ENCODE results near the gene POLDIP2.
"Not testable (repeated sequence)": the region's sequence is repeated elsewhere in the genome, so short reads cannot be mapped to it uniquely, and the experiment has no call there.

Gene POLDIP2

DNA sequence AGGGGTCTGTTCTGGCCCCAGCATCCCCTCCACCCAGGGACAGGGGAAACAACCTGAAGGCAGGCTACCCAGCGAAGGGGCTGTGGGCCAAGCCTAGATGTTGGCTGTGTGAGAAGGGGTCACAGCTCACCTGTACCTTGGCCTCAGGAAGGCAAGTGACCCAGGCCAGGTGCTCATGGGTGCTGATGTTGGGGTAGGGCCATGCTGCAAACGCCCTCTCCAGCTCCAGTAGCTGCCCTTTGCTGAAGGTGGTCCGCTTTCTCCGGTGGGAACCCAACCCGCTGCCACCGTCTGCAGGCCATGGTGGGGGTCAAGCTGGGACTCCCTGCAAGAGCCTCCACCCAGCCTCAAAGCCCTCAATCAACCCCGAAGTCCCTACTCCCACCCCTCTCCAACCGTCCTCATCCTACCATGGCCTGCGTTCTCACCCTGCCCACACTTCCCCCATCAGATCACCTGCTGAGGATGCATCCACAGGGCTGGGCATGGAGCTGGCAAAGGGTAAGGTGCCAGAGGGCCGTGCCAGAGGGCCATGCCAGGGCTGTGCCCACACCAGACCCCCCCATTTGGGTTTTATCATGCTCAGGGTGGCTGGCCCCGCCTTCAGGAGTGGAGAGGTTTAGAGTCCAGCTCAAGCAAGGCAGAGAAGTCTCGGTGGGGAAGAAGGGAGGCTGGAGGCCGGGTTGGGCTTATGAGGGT, 7.5 kb upstream of the POLDIP2 start, which contains the start of gene SEBOX:
Gene SEBOX, minus strand, starts transcription at position 535 of the 699 bp plus-strand sequence. Its CDS starts 48 bp downstream, at position 487.
- no peak for DNase-seq

DNA sequence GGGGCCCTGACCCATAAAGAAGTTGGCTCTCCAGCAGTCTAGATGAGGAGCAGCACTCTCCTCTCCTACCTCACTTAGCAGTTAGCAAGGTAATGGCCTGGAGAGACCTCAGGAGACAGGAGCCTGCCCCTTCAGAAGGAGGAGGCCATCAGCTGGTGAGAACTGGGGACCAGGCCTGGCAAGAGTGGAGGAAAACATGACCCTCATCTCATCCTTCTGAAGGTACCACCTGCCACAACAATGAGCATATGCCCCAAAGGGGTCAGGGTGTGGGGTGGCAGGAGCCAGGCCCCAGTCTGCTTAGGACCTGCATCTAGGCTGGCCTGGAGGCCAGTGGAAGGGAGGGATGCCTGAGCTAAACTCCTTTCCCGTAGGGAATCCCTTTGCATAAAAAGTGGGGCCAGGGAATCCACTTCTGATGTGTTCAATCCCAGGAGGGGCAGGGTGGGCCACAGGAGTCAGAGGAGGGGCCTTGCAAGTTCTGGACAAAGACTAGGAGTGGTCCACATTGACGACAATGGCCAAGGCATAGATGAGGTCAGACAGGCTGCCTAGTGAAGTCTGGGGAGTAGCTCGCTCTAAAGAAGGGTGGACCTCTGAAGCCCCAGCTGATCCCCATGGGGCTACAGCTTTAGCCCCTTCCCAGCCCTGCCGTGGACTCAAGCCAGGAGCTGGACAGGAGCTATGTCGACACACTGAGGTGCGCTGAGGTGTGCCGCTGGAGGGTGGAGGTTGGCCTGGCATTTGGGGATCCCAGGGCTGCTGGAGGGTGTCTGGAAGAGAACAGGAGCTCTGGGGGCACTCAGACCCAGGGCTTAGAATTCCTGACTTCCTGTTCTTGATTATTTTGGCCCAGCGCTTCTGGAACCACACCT, 6.7 kb upstream of the POLDIP2 start:
- DNase-seq: no peak

DNA sequence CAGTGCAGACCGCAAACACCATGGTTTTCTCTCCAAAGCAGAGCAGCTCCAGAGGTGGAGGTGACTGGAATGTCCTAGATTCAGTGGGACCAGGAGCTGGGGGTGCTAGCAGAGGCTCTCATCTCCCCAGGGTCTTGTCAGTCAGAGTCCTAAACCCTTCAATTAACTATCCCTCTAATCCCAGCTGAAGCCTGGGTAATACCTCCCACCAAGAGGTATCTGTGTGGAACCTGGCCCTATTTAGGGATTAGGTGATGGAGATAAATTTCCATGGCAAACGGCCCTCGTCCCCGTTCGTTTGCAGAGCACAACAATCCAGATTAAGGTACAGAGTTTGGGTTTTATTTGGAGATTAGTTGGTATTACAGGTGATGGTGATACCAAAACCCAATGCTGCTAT, 5.9 kb upstream of the POLDIP2 start:
- DNase-seq: no peak

DNA sequence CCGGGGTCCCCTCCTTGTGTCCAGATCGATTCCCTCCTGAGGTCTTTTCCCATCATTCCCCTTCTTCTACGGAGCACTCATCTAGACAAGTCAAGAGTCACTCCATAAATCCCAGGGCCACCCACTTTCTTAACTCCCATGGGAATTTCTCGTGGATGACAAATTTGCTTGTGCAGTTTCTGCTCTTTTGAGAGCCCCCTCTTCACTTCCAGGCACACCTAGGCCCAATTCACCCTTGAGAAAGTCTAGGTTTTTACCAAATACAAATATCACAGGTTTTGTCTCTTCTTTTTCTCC, 522 bp upstream of the POLDIP2 start:
- DNase-seq: no peak

DNA sequence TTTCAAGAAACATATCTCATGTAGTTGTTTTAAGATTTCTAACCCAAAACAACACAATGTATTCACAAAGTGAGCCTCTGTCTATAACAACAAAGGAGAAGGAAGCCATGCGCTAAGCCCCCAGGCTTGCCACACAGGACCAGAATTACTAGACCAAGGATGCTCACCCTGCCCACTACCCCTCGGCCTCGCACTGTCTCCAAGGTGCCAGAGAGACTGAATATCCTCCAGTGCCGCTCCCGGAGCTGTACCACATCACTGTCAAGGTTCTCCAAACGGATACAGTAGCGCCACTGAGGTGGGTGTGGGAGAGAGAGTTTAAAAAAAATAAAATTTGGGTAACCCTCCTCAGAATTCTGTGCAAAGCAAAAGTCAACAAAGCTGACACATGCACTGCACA, 7.1 kb downstream of the POLDIP2 start:
- DNase-seq: no peak

DNA sequence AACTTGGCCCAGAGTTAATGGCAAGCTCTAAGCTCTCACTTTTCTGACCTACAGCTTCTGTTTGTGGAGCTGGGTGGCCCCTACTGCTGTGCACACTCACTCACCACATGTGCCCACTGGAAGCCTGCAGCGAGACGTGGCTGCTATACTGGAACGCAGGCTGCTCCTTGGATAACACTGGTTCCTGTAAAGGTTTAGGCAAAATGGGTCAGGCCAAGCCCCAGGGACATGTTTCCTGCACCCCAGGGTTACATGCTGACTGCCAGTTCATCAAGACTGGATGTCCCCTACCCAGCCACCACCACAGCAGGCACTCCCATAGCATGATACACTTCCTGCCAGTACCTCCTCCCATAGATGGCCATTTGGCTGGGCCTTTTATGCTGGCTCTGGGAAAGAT, 8.3 kb downstream of the POLDIP2 start:
- no peak for DNase-seq

DNA sequence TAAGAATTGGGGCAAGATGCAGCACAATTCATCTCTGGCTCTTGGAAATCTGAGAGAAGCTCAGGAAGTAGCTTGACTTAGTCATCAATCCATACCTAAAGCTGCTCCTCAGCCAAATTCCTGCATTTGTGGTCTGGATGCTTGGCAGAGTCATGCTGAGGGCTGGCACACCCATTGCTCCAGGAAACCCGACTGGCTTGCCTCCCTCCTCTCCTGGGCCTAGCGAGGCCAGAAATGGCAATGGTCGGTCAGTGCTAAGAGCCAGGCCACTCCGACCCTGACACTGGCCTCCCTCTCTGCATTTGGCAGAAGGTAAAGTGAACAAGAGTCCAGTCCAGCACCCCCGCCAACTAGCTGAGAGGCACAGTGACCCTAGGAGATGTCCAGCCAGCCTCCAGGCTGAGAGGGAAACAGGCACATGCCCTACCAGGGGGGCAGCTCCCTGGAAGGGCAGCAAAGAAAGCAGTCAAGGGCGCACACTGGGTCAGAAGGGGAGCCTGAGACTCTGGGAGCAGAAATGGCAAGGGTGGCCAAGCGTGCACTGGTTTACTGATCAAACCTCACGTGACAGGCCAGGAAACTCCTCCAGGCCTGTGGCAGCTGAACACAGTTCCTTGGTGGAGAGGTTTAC, 10.0 kb downstream of the POLDIP2 start:
- DNase-seq: no peak

DNA sequence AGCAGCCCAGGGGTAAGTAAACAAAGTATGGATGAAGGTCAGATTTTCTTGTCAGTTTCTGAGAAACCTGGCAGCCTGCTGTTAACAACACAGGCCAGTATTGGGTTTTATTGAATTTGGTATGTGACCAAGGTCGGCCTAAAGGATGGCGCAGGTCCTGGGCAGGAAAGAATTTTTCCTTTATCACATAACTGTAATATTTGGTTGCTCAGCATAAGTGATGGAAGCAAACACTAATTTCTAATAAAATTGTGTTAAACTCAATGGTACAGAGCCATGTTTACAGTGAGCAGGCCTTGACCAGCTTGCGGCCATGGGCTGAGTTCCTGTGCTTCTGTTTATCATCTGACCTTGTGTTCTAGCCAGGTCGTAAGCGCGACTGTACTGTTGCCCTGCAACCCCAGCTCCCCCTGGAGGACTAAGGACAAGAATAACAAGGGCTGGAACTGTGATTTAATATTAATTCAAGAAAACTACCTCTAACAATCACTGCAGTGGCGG, 10.5 kb downstream of the POLDIP2 start:
- DNase-seq: no peak

DNA sequence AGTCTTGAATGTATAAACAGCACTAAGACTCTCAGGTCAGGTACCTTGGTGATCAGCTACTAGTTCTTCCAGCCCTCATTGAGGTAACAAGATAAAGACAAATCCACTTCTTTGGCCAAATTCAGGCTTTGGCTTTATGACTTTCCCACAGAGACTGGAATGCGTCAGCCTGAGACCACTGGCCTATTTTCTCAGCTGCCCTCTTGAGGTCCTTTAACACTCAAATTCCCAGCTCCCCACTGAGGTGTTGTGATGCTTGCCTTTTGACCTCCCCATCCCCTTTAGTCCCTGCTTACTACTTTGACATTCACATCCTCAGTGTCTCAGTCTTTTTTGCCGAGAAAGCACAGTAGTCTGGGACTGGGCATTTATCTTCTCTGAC, 11.1 kb downstream of the POLDIP2 start:
- DNase-seq: no peak

DNA sequence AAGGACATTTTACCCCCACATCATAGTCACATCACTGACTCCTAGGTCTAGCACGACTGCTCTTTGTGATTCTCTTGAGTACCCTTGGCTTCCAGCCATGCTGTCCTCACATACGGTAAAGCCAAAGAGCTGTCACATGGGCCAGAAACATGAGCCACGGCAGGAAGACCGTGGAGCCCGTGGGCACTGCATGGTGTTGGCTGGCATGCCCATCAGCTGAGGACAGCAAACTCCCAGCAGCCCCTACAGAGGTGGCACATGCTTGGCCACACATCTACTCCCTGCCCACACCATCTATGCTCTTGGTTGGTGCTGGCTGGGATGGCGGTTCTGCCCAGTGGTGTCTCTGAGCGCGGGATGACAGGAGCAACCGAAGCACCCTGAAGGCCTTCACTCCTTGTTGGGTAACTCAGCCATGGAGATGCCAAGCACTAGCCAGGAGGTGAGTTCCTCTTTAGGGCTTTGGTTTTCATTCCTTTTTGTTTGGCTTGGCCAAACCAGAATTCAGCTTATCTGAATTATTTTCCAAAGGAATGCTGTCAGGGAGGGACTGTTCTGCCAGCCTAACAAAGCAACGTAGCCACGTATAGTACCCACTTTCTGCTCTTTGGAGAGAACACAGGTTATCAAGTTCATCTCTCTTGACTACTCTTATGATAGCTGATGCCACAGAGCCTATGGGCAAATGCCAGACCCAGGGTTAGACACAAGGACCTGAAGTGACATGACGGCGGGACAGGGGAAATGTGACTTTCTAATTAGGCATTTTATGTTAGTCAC, 11.7 kb downstream of the POLDIP2 start:
- no peak for DNase-seq

DNA sequence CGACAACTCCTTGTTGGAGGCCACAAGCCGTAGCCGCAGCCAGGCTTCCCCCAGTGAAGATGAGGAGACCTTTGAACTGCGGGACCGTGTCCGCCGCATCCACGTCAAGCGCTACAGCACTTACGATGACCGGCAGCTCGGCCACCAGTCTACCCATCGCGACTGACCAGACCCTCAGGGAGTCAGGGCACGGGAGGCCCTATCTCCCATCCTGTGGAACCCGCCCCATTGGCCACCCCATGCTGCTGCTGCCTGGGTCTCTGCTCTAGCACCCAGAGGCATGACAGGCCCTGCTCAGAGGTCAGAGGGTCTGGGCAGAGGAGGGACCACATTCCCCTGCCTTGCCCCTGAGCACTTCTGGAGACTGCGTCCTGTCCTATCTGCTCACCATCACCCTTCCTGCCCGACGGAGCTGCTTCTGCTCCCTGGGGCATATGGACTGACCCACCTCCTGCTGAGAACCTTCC, 12.9 kb downstream of the POLDIP2 start:
- DNase-seq: no peak

DNA sequence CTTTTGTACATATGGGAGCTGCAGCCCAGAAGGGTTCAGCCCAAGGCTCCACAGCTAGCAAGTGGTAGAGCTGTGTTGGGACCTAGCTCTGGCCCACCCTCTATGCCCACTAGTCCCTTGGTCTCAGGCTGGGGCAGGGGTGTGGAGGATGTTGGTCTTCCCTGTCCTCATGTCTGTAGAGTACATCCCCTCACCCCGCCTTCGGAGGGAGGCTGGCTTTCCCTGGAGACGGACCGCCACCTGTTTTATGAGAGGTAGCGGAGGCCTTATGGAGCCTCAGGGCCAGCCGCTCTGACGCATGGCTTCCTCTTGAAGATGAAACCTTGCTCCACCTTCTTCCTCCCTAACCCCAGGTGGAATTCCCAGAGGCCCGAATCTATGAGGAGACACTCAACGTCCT, 13.3 kb downstream of the POLDIP2 start:
- DNase-seq: no peak

DNA sequence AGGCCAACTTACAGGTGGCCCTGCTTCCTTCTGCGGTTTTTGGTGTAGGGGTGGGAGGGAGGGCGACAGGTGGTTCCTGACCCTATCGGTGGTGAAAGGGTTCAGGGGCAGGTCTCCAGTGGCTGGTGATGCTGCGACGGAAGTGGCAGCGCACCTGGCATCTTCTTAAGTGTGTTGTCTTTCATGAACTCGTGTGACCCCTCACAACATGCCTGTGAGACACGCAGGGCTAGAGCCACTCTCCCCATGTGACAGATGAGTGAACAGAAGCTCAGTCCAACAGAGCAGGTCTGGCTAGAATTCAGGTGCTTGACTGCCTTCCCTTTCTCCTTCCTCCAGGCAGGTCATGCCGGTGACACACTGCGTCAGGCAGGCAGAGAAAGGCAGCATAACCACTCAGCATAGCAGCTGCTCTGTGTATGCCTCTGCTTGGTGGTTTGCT, 13.8 kb downstream of the POLDIP2 start:
- DNase-seq: no peak

DNA sequence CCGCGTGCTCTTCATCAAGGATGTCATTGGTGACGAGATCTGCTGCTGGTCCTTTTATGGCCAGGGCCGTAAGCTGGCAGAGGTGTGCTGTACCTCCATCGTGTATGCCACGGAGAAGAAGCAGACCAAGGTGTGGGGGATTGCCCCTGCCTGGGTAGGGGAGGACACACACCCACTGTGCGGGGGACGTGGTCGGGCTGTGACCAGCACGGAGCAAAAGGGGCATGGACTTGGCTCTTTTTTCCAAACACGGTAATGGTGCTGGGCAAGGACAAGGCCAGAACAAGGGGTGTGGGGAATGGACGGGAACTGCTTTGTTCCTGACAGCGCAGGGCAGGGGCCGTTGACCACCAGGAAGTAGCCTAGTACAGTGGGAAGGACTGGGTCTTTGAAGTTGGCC, 15.0 kb downstream of the POLDIP2 start:
- no peak for DNase-seq

DNA sequence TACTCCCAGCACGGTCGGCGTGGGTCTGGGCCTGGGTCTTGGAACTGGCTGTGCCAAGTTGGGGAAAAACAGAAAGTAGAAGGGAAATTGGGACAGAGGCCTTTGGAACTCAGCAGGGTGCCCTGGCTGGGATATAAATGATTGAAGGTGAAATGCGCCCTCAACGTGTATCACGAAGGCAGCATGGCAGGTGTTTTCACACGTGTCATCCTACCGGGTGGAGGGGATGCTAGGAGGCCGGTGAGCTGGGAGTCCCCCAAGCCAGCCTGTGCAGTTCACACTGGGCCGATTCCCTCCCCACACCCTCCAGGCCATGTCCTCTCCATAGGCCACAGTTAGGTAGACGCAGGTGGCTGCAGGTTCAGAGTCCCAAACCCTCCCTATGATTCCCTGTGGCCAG, 15.8 kb downstream of the POLDIP2 start:
- no peak for DNase-seq

DNA sequence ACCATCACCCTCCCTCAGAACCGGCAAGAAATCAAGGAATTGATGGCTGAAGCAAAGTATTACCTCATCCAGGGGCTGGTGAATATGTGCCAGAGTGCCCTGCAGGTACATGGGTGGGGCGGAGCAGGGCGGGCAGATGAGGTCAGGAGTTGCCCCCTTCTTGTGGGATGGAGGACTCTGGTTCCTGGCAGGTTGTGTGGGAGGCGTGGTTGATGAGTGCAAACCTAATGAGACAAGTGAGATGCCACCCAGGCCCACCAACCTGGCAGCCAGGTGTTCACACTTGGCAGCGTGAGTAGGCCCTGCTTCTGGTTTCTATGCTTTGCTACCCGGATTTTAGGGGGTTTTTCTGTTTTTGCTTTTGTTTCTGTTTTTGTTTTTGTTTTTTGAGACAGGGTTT, 17.0 kb downstream of the POLDIP2 start:
- DNase-seq: no peak

DNA sequence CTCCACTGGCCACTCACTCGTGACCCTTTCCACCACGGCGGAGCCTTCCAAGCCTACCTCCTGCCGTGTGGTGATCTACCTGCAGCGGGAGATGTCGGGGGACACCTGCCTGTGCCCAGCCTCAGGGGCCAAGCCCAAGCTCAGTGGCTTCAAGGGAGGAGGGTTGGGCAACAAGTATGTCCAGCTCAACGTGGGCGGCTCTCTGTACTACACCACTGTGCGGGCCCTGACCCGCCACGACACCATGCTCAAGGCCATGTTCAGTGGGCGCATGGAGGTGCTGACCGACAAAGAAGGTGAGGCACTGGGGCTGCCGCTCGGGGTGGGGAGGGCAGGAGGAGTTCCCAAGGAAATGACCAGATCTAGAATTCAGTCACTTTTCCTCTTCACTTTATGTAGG, 17.9 kb downstream of the POLDIP2 start:
- no peak for DNase-seq

DNA sequence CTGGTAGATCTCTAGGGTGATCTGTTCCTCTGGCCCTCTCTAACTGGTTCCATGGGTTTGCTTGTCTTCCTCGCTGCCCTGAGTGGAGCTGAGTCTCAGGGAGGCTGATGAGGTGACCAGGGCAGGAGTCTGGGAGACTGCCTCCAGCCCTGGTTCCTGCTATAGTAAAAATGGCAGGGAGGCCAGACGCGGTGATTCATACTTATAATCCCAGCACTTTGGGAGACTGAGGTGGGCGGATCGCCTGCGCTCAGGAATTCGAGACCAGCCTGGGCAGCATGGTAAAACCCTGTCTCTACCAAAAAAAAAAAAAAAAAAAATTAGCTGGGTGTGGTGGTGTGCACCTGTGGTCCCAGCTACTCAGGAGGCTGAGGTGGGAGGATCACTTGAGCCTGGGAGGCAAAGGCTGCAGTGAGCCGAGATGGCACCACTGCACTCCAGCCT, 18.5 kb downstream of the POLDIP2 start:
- DNase-seq: not testable (repeated sequence)

DNA sequence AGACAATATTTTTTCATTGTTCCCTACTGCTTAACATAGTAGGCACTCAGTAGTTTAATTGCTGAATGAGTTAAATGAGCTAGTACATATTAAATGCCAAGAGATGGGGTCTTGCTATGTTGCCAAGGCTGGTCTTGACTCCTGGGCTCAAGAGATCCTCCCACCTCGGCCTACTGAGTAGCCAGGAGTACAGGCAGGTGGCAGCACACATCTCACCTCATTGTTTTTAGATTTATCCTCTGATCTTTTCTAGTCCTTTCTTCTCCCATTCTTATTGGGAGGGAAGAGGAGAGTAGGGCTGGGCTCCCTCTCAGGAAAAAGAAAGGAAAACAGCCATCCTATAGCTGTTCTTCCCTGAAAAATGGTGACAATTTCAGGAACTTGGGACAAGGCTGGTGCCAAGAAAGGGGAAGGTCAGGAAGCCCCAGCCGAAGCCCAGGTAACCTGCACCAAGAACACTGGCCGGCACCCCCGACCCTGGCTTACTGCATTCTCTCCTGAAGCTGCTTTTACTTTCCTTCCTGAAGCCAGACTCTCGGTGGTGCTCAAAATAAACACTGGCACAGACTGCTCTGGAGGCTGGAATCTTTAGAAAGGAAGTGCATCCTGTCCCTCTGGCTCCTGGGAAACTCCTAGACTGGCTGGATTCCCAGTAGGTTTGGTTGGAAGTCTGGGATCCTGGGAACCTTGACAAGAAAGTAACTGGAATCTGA, 19.1 kb downstream of the POLDIP2 start:
- no peak for DNase-seq

DNA sequence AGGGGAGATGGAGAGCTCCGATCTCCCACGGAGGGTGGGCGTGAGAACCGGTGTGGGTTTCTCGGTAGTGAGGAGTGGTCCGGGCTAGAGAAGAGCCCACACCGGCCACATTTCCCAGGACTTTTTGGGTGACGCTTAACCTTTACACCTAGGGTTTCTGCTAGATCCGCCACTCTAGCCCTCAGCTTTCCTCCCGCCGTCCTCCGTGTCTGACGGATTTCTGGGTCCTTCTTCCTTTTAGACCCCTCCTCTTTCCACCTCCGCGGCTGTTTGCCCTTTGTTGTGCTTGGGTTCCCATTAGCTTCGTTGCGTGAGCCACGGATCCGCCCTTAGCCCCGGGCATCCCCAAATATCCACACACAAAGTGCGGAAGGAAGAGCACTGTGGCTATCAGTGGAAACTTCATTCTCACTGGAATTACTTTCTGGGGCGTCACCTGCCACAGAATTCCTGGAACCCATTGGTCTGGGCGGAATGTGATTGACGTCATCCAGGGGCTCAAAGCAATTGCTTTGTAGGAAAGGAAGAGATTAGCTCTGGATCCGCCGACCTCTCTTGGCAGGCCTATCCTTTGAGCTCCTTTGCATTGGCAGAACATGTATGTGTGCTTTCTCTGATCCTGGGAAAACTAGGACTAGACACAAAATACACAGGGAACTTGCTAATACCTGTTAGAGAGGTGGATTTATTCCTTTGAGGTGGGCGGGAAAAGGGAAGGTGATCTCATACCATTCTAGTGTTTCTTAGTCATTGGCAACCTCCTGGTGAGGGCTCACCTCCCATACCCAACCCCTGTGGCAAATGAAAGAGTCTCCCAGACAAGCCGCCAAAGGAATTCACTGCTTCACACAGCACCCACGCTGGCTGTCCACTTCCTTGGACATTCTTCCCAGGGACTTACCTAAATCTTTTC, 21.1 kb downstream of the POLDIP2 start:
- DNase-seq: peak; percentile 93
